Measurements from ENCODE around the gene MXRA5.
"Not testable (repeated sequence)": the region's sequence is repeated elsewhere in the genome, so short reads cannot be mapped to it uniquely, and the experiment has no call there.

Gene MXRA5

GRCh38 chrX:3346501-3347259 is at the start of gene MXRA5:
TSS of gene MXRA5 (minus strand) at chrX:3346652. CDS start at chrX:3343833, 2,819 bp downstream.
- Histone ChIP-seq H3K9ac (ENCODE audit: low read depth in 1 of 2, low read length in 2 of 2) (no peak within 1 kb of the TSS), H3K27ac (ENCODE audit: low read depth, low read length) (peak within 1 kb of the TSS; percentile 10), H3K27me3 (ENCODE audit: control insufficient read depth in 1 of 2, insufficient read depth in 2 of 2, low read length in 2 of 2) (no peaks in the 10 kb centered on the region), H3K4me3 (ENCODE audit: low read depth in 1 of 2, low read length in 2 of 2) (peak within 1 kb of the TSS; percentile 32 to 43), H3K4me1 (ENCODE audit: control insufficient read depth in 1 of 2, insufficient read depth in 2 of 2, low read length in 2 of 2) (no peaks in the 10 kb centered on the region), H3K9me3 (ENCODE audit: control insufficient read depth in 1 of 2, low read length in 2 of 2) (no peaks in the 10 kb centered on the region), H3K36me3 (ENCODE audit: control insufficient read depth in 1 of 2, insufficient read depth in 2 of 2, low read length in 2 of 2) (no peaks in the 10 kb centered on the region)

- no peak overlapping the region for H3K4me3 ChIP-seq (ENCODE audit: low read depth in 1 of 2, low read length in 2 of 2)
- H3K36me3 ChIP-seq (ENCODE audit: control insufficient read depth in 1 of 2, insufficient read depth in 2 of 2, low read length in 2 of 2): no peaks in the 10 kb centered on the region
- no peak overlapping the region for H3K9ac ChIP-seq (ENCODE audit: low read depth in 1 of 2, low read length in 2 of 2)
- H3K27ac ChIP-seq (ENCODE audit: low read depth, low read length): no peak overlapping the region
- H3K27me3 ChIP-seq (ENCODE audit: control insufficient read depth in 1 of 2, insufficient read depth in 2 of 2, low read length in 2 of 2): no peaks in the 10 kb centered on the region
- no peaks in the 10 kb centered on the region for H3K4me1 ChIP-seq (ENCODE audit: control insufficient read depth in 1 of 2, insufficient read depth in 2 of 2, low read length in 2 of 2)
- H3K9me3 ChIP-seq (ENCODE audit: control insufficient read depth in 1 of 2, low read length in 2 of 2): no peaks in the 10 kb centered on the region
Observed at GRCh38 chrX:3393581-3394111, 47.2 kb upstream of the MXRA5 start.

GRCh38 chrX:3393178-3393577 is 46.7 kb upstream of the MXRA5 start:
- no peaks in the 10 kb centered on the region for H3K4me1 ChIP-seq (ENCODE audit: control insufficient read depth in 1 of 2, insufficient read depth in 2 of 2, low read length in 2 of 2)
- H3K27ac ChIP-seq (ENCODE audit: low read depth, low read length): no peak overlapping the region
- no peaks in the 10 kb centered on the region for H3K36me3 ChIP-seq (ENCODE audit: control insufficient read depth in 1 of 2, insufficient read depth in 2 of 2, low read length in 2 of 2)
- no peaks in the 10 kb centered on the region for H3K27me3 ChIP-seq (ENCODE audit: control insufficient read depth in 1 of 2, insufficient read depth in 2 of 2, low read length in 2 of 2)
- H3K9ac ChIP-seq (ENCODE audit: low read depth in 1 of 2, low read length in 2 of 2): no peak overlapping the region
- H3K4me3 ChIP-seq (ENCODE audit: low read depth in 1 of 2, low read length in 2 of 2): no peak overlapping the region
- H3K9me3 ChIP-seq (ENCODE audit: control insufficient read depth in 1 of 2, low read length in 2 of 2): no peaks in the 10 kb centered on the region

- Histone ChIP-seq H3K9ac (ENCODE audit: low read depth in 1 of 2, low read length in 2 of 2) (no peak overlapping the region), H3K9me3 (ENCODE audit: control insufficient read depth in 1 of 2, low read length in 2 of 2) (no peaks in the 10 kb centered on the region), H3K27me3 (ENCODE audit: control insufficient read depth in 1 of 2, insufficient read depth in 2 of 2, low read length in 2 of 2) (no peaks in the 10 kb centered on the region), H3K27ac (ENCODE audit: low read depth, low read length) (no peak overlapping the region), H3K4me1 (ENCODE audit: control insufficient read depth in 1 of 2, insufficient read depth in 2 of 2, low read length in 2 of 2) (no peaks in the 10 kb centered on the region), H3K36me3 (ENCODE audit: control insufficient read depth in 1 of 2, insufficient read depth in 2 of 2, low read length in 2 of 2) (no peaks in the 10 kb centered on the region), H3K4me3 (ENCODE audit: low read depth in 1 of 2, low read length in 2 of 2) (no peak overlapping the region)
Observed at GRCh38 chrX:3388457-3388856, 42.0 kb upstream of the MXRA5 start.

GRCh38 chrX:3384327-3384726 is 37.9 kb upstream of the MXRA5 start:
- H3K4me3 ChIP-seq (ENCODE audit: low read depth in 1 of 2, low read length in 2 of 2): no peak overlapping the region
- H3K4me1 ChIP-seq (ENCODE audit: control insufficient read depth in 1 of 2, insufficient read depth in 2 of 2, low read length in 2 of 2): no peaks in the 10 kb centered on the region
- no peak overlapping the region for H3K27ac ChIP-seq (ENCODE audit: low read depth, low read length)
- no peak overlapping the region for H3K9ac ChIP-seq (ENCODE audit: low read depth in 1 of 2, low read length in 2 of 2)
- H3K36me3 ChIP-seq (ENCODE audit: control insufficient read depth in 1 of 2, insufficient read depth in 2 of 2, low read length in 2 of 2): no peaks in the 10 kb centered on the region
- no peaks in the 10 kb centered on the region for H3K9me3 ChIP-seq (ENCODE audit: control insufficient read depth in 1 of 2, low read length in 2 of 2)
- H3K27me3 ChIP-seq (ENCODE audit: control insufficient read depth in 1 of 2, insufficient read depth in 2 of 2, low read length in 2 of 2): no peaks in the 10 kb centered on the region

- Histone ChIP-seq H3K27me3 (ENCODE audit: control insufficient read depth in 1 of 2, insufficient read depth in 2 of 2, low read length in 2 of 2) (no peaks in the 10 kb centered on the region), H3K4me1 (ENCODE audit: control insufficient read depth in 1 of 2, insufficient read depth in 2 of 2, low read length in 2 of 2) (no peaks in the 10 kb centered on the region), H3K9ac (ENCODE audit: low read depth in 1 of 2, low read length in 2 of 2) (no peak overlapping the region), H3K4me3 (ENCODE audit: low read depth in 1 of 2, low read length in 2 of 2) (no peak overlapping the region), H3K36me3 (ENCODE audit: control insufficient read depth in 1 of 2, insufficient read depth in 2 of 2, low read length in 2 of 2) (no peaks in the 10 kb centered on the region), H3K27ac (ENCODE audit: low read depth, low read length) (no peak overlapping the region), H3K9me3 (ENCODE audit: control insufficient read depth in 1 of 2, low read length in 2 of 2) (no peaks in the 10 kb centered on the region)
Observed at GRCh38 chrX:3380603-3381002, 34.2 kb upstream of the MXRA5 start.

GRCh38 chrX:3379111-3379510 is 32.7 kb upstream of the MXRA5 start:
- Histone ChIP-seq H3K9ac (ENCODE audit: low read depth in 1 of 2, low read length in 2 of 2) (no peak overlapping the region), H3K4me3 (ENCODE audit: low read depth in 1 of 2, low read length in 2 of 2) (no peak overlapping the region), H3K4me1 (ENCODE audit: control insufficient read depth in 1 of 2, insufficient read depth in 2 of 2, low read length in 2 of 2) (no peaks in the 10 kb centered on the region), H3K27me3 (ENCODE audit: control insufficient read depth in 1 of 2, insufficient read depth in 2 of 2, low read length in 2 of 2) (no peaks in the 10 kb centered on the region), H3K27ac (ENCODE audit: low read depth, low read length) (no peak overlapping the region), H3K36me3 (ENCODE audit: control insufficient read depth in 1 of 2, insufficient read depth in 2 of 2, low read length in 2 of 2) (no peaks in the 10 kb centered on the region), H3K9me3 (ENCODE audit: control insufficient read depth in 1 of 2, low read length in 2 of 2) (no peaks in the 10 kb centered on the region)

GRCh38 chrX:3378156-3378555 is 31.7 kb upstream of the MXRA5 start:
- no peaks in the 10 kb centered on the region for H3K9me3 ChIP-seq (ENCODE audit: control insufficient read depth in 1 of 2, low read length in 2 of 2)
- H3K9ac ChIP-seq (ENCODE audit: low read depth in 1 of 2, low read length in 2 of 2): no peak overlapping the region

GRCh38 chrX:3377560-3377959 is 31.1 kb upstream of the MXRA5 start:
- Histone ChIP-seq H3K9ac (ENCODE audit: low read depth in 1 of 2, low read length in 2 of 2) (no peak overlapping the region), H3K9me3 (ENCODE audit: control insufficient read depth in 1 of 2, low read length in 2 of 2) (no peaks in the 10 kb centered on the region), H3K4me1 (ENCODE audit: control insufficient read depth in 1 of 2, insufficient read depth in 2 of 2, low read length in 2 of 2) (no peaks in the 10 kb centered on the region), H3K4me3 (ENCODE audit: low read depth in 1 of 2, low read length in 2 of 2) (no peak overlapping the region), H3K27me3 (ENCODE audit: control insufficient read depth in 1 of 2, insufficient read depth in 2 of 2, low read length in 2 of 2) (no peaks in the 10 kb centered on the region), H3K27ac (ENCODE audit: low read depth, low read length) (no peak overlapping the region), H3K36me3 (ENCODE audit: control insufficient read depth in 1 of 2, insufficient read depth in 2 of 2, low read length in 2 of 2) (no peaks in the 10 kb centered on the region)

More at GRCh38 chrX:3378156-3378555, 31.7 kb upstream of the MXRA5 start:
- Histone ChIP-seq H3K36me3 (ENCODE audit: control insufficient read depth in 1 of 2, insufficient read depth in 2 of 2, low read length in 2 of 2) (no peaks in the 10 kb centered on the region), H3K27me3 (ENCODE audit: control insufficient read depth in 1 of 2, insufficient read depth in 2 of 2, low read length in 2 of 2) (no peaks in the 10 kb centered on the region), H3K4me1 (ENCODE audit: control insufficient read depth in 1 of 2, insufficient read depth in 2 of 2, low read length in 2 of 2) (no peaks in the 10 kb centered on the region), H3K27ac (ENCODE audit: low read depth, low read length) (no peak overlapping the region), H3K4me3 (ENCODE audit: low read depth in 1 of 2, low read length in 2 of 2) (no peak overlapping the region)

- not testable (repeated sequence) for H3K27ac ChIP-seq (ENCODE audit: low read depth, low read length); H3K4me3 ChIP-seq (ENCODE audit: low read depth in 1 of 2, low read length in 2 of 2); H3K27me3 ChIP-seq (ENCODE audit: control insufficient read depth in 1 of 2, insufficient read depth in 2 of 2, low read length in 2 of 2); H3K9ac ChIP-seq (ENCODE audit: low read depth in 1 of 2, low read length in 2 of 2); H3K4me1 ChIP-seq (ENCODE audit: control insufficient read depth in 1 of 2, insufficient read depth in 2 of 2, low read length in 2 of 2); H3K36me3 ChIP-seq (ENCODE audit: control insufficient read depth in 1 of 2, insufficient read depth in 2 of 2, low read length in 2 of 2); H3K9me3 ChIP-seq (ENCODE audit: control insufficient read depth in 1 of 2, low read length in 2 of 2)
Observed at GRCh38 chrX:3375878-3376508, 29.5 kb upstream of the MXRA5 start.

Measured in duodenal mucosa (tissue), 2 donors.